Measurements from ENCODE around the gene PTF1A.

- TF ChIP-seq, protein P1, sequence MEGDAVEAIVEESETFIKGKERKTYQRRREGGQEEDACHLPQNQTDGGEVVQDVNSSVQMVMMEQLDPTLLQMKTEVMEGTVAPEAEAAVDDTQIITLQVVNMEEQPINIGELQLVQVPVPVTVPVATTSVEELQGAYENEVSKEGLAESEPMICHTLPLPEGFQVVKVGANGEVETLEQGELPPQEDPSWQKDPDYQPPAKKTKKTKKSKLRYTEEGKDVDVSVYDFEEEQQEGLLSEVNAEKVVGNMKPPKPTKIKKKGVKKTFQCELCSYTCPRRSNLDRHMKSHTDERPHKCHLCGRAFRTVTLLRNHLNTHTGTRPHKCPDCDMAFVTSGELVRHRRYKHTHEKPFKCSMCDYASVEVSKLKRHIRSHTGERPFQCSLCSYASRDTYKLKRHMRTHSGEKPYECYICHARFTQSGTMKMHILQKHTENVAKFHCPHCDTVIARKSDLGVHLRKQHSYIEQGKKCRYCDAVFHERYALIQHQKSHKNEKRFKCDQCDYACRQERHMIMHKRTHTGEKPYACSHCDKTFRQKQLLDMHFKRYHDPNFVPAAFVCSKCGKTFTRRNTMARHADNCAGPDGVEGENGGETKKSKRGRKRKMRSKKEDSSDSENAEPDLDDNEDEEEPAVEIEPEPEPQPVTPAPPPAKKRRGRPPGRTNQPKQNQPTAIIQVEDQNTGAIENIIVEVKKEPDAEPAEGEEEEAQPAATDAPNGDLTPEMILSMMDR (IDR thresholded peaks at IDR 0.05; ENCODE audit: low read depth, low read length) = no peak
- TF ChIP-seq EZH2phosphoT487 (IDR thresholded peaks at IDR 0.05; ENCODE audit: low read depth) = no peak
These were observed 20.8 kb upstream of the PTF1A start for GRCh38 chr10:23171232-23171876.
